Skeletal muscle satellite cell (primary cell): ENCODE measurements around the gene CTNNAL1. TPM values are rescaled to one million over a fixed set of nuclear protein-coding genes. Genes with fewer than 3 reads are reported as not detected.

Experiments used
- H3K27me3 ChIP-seq: 2 replicates; pipeline ENCODE4 v1.7.0; 2013; ENCODE audit warnings: low read length; ENCODE audit not compliant: control insufficient read depth, insufficient read depth
- H3K36me3 ChIP-seq: 2 replicates; pipeline ENCODE4 v1.7.0; 2013; ENCODE audit warnings: mild to moderate bottlenecking, control low read depth, low read length; ENCODE audit not compliant: insufficient read depth
- H3K4me1 ChIP-seq: 2 replicates; pipeline ENCODE4 v1.7.0; 2013; ENCODE audit warnings: low read length; ENCODE audit not compliant: control insufficient read depth, insufficient read depth
- H3K4me2 ChIP-seq: 2 replicates; pipeline ENCODE4 v1.7.0; 2013; ENCODE audit warnings: mild to moderate bottlenecking, low read length
- H3K4me3 ChIP-seq: 2 replicates; pipeline ENCODE4 v1.7.0; 2013; ENCODE audit warnings: low read length
- H3K9ac ChIP-seq: 2 replicates; pipeline ENCODE4 v1.7.0; 2013; ENCODE audit warnings: mild to moderate bottlenecking, low read depth, low read length, moderate library complexity
- H3K9me3 ChIP-seq: replicated peaks from 2 replicates; pipeline ENCODE4 v1.7.0; 2013; ENCODE audit warnings: mild to moderate bottlenecking, control low read depth, low read length
- small RNA-seq: library from RNA; depleted of rRNA; stranded (forward); fragments of <200 nt; gene quantifications from one replicate; pipeline ENCODE3, GENCODE V24; 2012

Gene CTNNAL1

DNA sequence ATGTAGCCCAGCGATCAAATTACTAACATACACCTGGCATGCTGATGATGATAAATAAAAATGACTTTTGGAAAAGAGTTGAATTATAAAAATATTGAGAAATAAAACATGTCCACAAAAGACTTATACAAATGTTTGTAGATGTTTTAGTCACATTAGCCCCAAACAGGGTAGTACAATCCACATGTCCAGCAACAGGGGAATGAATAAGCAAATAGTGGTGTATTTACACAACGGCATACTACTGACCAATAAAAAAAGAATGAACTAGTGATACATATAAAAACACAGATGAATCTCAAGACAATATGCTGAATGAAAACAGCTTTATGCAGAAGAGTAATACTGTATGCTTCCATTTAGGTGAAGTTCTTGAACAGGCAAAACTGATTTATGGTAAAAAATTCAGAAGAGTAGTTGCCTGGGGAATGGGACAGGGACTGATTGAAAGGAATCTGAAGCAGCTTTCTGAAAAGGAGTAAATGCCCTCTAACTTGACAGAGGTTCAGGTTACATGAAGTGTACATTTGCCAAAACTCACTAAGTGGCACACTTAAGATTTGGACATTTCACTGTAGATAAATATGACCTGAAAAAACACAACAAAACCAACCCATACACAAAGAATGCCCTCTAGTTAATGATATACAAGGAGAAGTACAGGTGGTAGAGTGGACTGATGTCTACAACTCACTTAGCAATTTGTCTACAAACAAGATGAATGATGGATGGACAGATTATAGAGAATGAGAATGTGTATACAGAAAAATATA, 115.8 kb downstream of the CTNNAL1 start:
- Histone ChIP-seq H3K36me3 (peaks cover 75% of the 10 kb centered on the region), H3K27me3 (no peaks in the 10 kb centered on the region)

DNA sequence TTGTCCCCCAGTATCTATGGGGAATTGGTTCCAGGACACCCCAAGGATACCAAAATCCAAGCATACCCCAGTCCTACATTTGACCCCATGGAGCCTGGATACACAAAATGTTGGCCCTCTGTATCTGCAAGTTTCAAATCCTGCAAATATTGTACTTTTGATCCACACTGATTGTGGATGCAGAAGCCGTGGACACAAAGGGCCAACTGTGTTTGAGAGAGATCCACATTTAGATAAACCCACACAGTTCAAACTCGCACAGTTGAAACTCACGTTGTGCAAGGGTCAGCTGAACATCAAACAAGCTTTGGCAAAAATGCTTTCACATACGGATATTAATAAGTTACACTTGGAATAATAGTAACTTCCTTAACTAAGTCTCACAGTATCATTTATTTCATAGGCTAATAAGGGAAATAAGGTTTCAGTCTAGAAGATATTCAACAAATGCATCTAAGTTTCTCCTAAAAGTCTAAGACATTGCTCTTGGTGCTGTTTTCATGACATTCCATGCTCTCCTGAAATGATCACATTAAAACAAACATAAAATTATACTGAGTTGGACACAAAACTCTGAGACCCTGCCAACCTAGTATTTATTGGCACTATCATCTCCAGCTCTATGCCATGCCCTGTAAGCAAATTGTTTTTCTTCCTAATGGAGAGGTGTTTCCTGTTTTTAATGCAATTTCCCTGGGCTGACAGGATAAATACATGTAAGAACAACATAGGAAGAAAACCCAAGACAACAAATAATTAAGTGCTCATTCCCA, 118.9 kb downstream of the CTNNAL1 start:
- Histone ChIP-seq H3K9ac (no peak overlapping the region), H3K27me3 (no peaks in the 10 kb centered on the region), H3K36me3 (peaks cover 85% of the 10 kb centered on the region), H3K4me1 (no peaks in the 10 kb centered on the region), H3K4me3 (no peak overlapping the region), H3K9me3 (no peaks in the 10 kb centered on the region), H3K4me2 (no peak overlapping the region)

More for the DNA sequence above, 115.8 kb downstream of the CTNNAL1 start:
- Histone ChIP-seq H3K4me2 (no peak overlapping the region), H3K4me1 (no peaks in the 10 kb centered on the region), H3K4me3 (no peak overlapping the region), H3K9me3 (no peaks in the 10 kb centered on the region), H3K9ac (no peak overlapping the region)

Small RNA genes within 50 kb of the gene (small RNA-seq; reads per million reads assigned to genes)
- 3.9 reads per million, percentile 82 among the genes with 10 or more reads in this experiment for gene MIR32
- gene RF00019 = not detected
